OCI-LY1 (cell line): Measurements from ENCODE around the gene CD70.

Experiments
- EZH2 ChIP-seq: fragments of 200-600 bp; sonication (generic), shearing (Covaris generic); IDR thresholded peaks from 2 replicates; pipeline ENCODE4 v1.8.0; 2017; ENCODE audit warnings: borderline replicate concordance, mixed run types, mild to moderate bottlenecking, antibody characterized with exemption, low read length, moderate library complexity, mixed read lengths
- TF ChIP-seq, protein P1 (sequence below): fragments of 200-600 bp; sonication (generic), shearing (Covaris generic); IDR thresholded peaks from 2 replicates; pipeline ENCODE4 v1.5.1; 2017; ENCODE audit warnings: mild to moderate bottlenecking, antibody characterized with exemption, low read length, moderate library complexity, mixed read lengths

DNA sequence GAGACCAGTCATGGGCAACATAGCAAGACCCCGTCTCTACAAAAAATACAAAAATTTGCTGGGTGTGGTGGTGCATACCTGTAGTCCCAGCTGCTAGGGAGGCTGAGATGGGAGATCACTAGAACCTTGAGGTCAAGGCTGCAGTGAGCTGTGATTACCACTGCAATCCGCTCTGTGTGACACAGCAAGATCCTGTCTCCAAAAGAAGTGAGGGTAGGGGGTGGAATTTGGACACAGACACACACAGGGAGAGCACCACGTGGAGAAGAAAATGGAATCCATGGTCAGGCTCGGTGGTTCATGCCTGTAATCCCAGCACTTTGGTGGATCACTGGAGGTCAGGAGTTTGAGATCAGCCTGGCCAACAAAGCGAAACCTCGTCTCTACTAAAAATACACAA is 51.4 kb downstream of the CD70 start:
- TF ChIP-seq, protein P1, sequence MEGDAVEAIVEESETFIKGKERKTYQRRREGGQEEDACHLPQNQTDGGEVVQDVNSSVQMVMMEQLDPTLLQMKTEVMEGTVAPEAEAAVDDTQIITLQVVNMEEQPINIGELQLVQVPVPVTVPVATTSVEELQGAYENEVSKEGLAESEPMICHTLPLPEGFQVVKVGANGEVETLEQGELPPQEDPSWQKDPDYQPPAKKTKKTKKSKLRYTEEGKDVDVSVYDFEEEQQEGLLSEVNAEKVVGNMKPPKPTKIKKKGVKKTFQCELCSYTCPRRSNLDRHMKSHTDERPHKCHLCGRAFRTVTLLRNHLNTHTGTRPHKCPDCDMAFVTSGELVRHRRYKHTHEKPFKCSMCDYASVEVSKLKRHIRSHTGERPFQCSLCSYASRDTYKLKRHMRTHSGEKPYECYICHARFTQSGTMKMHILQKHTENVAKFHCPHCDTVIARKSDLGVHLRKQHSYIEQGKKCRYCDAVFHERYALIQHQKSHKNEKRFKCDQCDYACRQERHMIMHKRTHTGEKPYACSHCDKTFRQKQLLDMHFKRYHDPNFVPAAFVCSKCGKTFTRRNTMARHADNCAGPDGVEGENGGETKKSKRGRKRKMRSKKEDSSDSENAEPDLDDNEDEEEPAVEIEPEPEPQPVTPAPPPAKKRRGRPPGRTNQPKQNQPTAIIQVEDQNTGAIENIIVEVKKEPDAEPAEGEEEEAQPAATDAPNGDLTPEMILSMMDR: no peak
- no peak for TF ChIP-seq EZH2
